Measurements from ENCODE around the gene PKN1.

The PKN1 gene

GRCh38 chr19:14516746-14517438 lies 83.8 kb downstream of the PKN1 start:
- no peak for DNase-seq

- DNase-seq: no peak
These were observed 84.3 kb downstream of the PKN1 start for GRCh38 chr19:14517446-14517839.

- no peak for DNase-seq
These were observed 84.9 kb downstream of the PKN1 start, which contains the start of gene DNAJB1 for GRCh38 chr19:14517840-14518505. DNAJB1 (minus strand) TSS chr19:14518397; CDS start chr19:14518349, 48 bp downstream.

- DNase-seq: no peak
These were observed 86.2 kb downstream of the PKN1 start for GRCh38 chr19:14519245-14519859.

GRCh38 chr19:14519860-14520407 lies 86.8 kb downstream of the PKN1 start:
- no peak for DNase-seq

- DNase-seq: no peak
These were observed 87.4 kb downstream of the PKN1 start for GRCh38 chr19:14520543-14520942.
